Stomach (tissue), 9 donors: Measurements from ENCODE around the gene LSR. TPM values are rescaled to one million over a fixed set of nuclear protein-coding genes. Genes with fewer than 3 reads are reported as not detected.
A peak's percentile ranks its signal among the peaks of the same experiment; 100 is the strongest.
"Not testable (repeated sequence)": the region's sequence is repeated elsewhere in the genome, so short reads cannot be mapped to it uniquely, and the experiment has no call there.

Experiments
- DNase-seq, 2 donors: peaks; one replicate each; pipeline versions ENCODE4 v3.0.0 to v3.0.0-alpha.2; 2013 to 2019
- H3K27ac ChIP-seq, 5 donors: fragments of 200-600 bp in 4 of 5; sonication (generic) in 4 of 5; one replicate each; pipeline ENCODE4 v1.5.1; 2013 to 2019; ENCODE audit warnings: mild to moderate bottlenecking in 1 of 5, moderate library complexity in 1 of 5
- H3K27me3 ChIP-seq, 3 donors: fragments of 200-600 bp; sonication (generic); one replicate each; pipeline ENCODE4 v1.5.1; 2017 to 2019; ENCODE audit warnings: mixed run types in 1 of 3
- H3K36me3 ChIP-seq, 4 donors: fragments of 200-600 bp; sonication (generic); 1 replicate in 3 of 4; 2 replicates in 1 of 4; pipeline ENCODE4 v1.5.1; 2016 to 2019
- H3K4me1 ChIP-seq, 4 donors: fragments of 200-600 bp; sonication (generic); one replicate each; pipeline ENCODE4 v1.5.1; 2016 to 2019
- H3K4me3 ChIP-seq, 4 donors: fragments of 200-600 bp; sonication (generic) in 3 of 4; one replicate each; pipeline ENCODE4 v1.5.1; 2016 to 2019; ENCODE audit warnings: mild to moderate bottlenecking in 1 of 4
- H3K9me3 ChIP-seq, 4 donors: fragments of 200-600 bp; sonication (generic); one replicate each; pipeline ENCODE4 v1.5.1; 2016 to 2019
- EP300 ChIP-seq: sonication (generic); formaldehyde crosslinking; IDR thresholded peaks from one replicate; pipeline ENCODE4 v1.6.1; 2017; ENCODE audit warnings: antibody characterized with exemption
- POLR2A ChIP-seq, 4 donors: fragments of 450-650 bp; IDR thresholded peaks; one replicate each; pipeline ENCODE4 v1.6.1; 2016; ENCODE audit warnings: antibody characterized with exemption in 4 of 4, control low read depth in 2 of 4, mild to moderate bottlenecking in 1 of 4, moderate library complexity in 1 of 4
- POLR2AphosphoS5 ChIP-seq, 3 donors: sonication (generic); formaldehyde crosslinking; IDR thresholded peaks; one replicate each; pipeline ENCODE4 v1.6.1; 2016; ENCODE audit warnings: antibody characterized with exemption in 3 of 3
- WGBS, 5 donors: extraction: QIAGEN DNeasy Blood & Tissue Kit in 3 of 5; methylation state at CpG; one replicate each; pipeline versions ENCODE4 v1.1.5 to v1.1.7; 2013 to 2018; 5-methylcytosine and 5-hydroxymethylcytosine counted together
- intact Hi-C: fragments of 100-400 bp; cut with DNase I; formaldehyde crosslinking; loops from one replicate; pipeline ENCODE4 v1.15.1; 2023; ENCODE audit warnings: low total_unique reads
- polyA plus RNA-seq, 3 donors: library from polyadenylated mRNA; stranded (reverse); fragments of 200-250 nt; gene quantifications; one replicate each; pipeline ENCODE4 v1.2.3, GENCODE V29; 2013
- total RNA-seq, 5 donors: library from RNA; depleted of rRNA; stranded (reverse); fragments of >200 nt; gene quantifications; one replicate each; pipeline versions ENCODE4 v1.1.0 to v1.2.3, GENCODE V29; 2014 to 2016
- TF ChIP-seq, protein P1 (sequence below), 7 experiments: fragments of 450-650 bp in 4 of 7; fragments of 200-600 bp in 3 of 7; sonication (generic) in 3 of 7; IDR thresholded peaks; one replicate each; pipeline ENCODE4 v1.5.1; 2016 to 2019; ENCODE audit warnings: antibody characterized with exemption in 7 of 7, control low read depth in 2 of 7, mild to moderate bottlenecking in 1 of 7
- donor health status: healthy with polysubstance abuse.
- donor health status: Bipolar disorder and iron deficiency.
- donor health status: healthy.

LSR gene
- total and polyA plus RNA-seq, 8 donors = 17.9 to 174 (median 78.6) TPM

DNA sequence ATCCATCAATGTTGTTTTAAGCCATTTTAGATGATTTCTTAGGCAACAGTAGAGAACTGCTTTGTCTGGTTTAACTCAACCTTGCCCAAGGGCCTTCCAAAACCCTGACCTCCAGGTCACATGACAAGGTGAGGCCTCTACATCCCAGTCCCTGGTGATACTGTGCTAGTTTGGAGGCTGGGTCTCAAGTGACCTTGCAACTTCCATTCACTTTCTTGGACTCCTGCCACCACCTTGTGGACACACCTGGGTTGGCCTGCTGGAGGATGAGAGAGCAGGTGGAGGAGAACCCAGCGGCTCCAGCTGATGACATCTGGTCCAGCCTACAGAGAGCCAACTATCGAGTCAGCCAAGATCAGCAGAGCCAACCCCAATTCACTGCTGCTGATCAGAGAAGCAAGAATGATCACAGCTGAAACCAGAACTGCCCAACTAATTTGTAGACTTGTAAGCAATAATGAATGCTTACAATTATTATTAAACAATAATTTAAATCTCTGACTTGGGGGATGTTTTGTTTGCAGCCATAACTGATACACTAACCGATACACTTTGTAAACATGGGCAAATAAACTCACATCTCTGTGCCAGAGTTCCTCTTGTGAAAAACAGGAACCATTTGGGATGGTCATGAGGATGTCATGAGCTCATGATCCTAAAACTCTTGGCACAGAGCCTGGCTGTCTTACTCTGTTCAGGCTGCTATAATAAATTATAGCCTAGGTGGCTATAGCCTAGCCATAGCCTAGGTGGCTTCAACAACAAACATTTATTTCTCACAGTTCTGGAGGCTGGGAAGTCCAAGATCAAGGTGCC is 31.8 kb upstream of the LSR start:
- intact Hi-C loops = no loop called here
- Histone ChIP-seq H3K36me3 (no peaks in the 10 kb centered on the region), H3K27ac (peak overlapping the region in 3 of 5 donors; percentile 1 to 28 (median 1)), H3K4me1 (peaks cover 22 to 41% (median 32%) of the 10 kb centered on the region in 4 donors), H3K27me3 (no peaks in the 10 kb centered on the region), H3K4me3 (no peak overlapping the region), H3K9me3 (peaks cover 0 to 9% (median 0%) of the 10 kb centered on the region in 4 donors)
- peak; percentile 60 to 73 for DNase-seq
- 41 to 61% (median 54%) methylated on average over 3 of the region's 3 CpGs for WGBS, 5 donors
- TF ChIP-seq POLR2AphosphoS5 (IDR thresholded peaks at IDR 0.05) (no peak), EP300 (no peak), POLR2A (IDR thresholded peaks at IDR 0.05) (no peak)
- TF ChIP-seq, protein P1, sequence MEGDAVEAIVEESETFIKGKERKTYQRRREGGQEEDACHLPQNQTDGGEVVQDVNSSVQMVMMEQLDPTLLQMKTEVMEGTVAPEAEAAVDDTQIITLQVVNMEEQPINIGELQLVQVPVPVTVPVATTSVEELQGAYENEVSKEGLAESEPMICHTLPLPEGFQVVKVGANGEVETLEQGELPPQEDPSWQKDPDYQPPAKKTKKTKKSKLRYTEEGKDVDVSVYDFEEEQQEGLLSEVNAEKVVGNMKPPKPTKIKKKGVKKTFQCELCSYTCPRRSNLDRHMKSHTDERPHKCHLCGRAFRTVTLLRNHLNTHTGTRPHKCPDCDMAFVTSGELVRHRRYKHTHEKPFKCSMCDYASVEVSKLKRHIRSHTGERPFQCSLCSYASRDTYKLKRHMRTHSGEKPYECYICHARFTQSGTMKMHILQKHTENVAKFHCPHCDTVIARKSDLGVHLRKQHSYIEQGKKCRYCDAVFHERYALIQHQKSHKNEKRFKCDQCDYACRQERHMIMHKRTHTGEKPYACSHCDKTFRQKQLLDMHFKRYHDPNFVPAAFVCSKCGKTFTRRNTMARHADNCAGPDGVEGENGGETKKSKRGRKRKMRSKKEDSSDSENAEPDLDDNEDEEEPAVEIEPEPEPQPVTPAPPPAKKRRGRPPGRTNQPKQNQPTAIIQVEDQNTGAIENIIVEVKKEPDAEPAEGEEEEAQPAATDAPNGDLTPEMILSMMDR (IDR thresholded peaks at IDR 0.05) = no peak

DNA sequence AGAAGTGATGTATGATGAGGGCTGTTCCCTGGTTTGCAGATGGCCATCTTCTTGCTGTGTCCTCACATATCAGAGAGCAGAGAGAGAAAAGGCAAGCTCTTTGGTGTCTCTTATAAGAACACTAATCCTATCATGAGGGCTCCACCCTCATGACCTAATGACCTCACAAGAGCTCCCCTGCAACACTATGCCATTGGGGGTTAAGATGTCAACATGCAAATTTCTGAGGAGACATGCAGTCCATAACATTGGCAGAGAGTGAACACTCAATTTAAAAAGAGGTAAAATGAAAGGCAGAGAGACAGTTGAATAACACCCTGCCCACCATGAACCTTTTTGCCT is 31.2 kb upstream of the LSR start:
- TF ChIP-seq, protein P1 (IDR thresholded peaks at IDR 0.05) = no peak
- TF ChIP-seq EP300 (no peak), POLR2AphosphoS5 (IDR thresholded peaks at IDR 0.05) (no peak)
- intact Hi-C loops = no loop called here
- H3K27me3 ChIP-seq = no peaks in the 10 kb centered on the region
- no peaks in the 10 kb centered on the region for H3K36me3 ChIP-seq
- H3K27ac ChIP-seq = no peak overlapping the region
- H3K4me3 ChIP-seq = no peak overlapping the region
- H3K9me3 ChIP-seq = peaks cover 0 to 9% (median 0%) of the 10 kb centered on the region in 4 donors
- DNase-seq = no peak
- peaks cover 20 to 38% (median 32%) of the 10 kb centered on the region in 4 donors for H3K4me1 ChIP-seq

DNA sequence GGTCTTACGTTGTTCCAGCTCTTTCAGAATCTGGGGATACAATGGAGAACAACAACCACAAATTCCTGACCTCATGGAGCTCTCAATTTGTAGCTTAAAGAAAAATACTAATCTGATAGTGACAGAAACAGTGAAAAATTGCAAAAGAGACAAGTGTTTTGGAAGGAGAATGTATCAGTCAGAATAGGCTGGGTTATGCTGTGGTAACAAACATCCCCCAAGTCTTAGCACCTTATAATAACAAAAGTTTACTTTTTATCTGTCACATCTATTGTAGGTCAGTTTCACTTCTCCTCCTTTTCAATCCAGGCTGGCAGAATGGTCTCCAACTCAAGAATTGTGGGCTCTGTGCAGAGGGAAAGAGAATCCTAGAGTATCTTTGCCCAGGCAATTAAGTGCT is 29.8 kb upstream of the LSR start:
- TF ChIP-seq, protein P1 (IDR thresholded peaks at IDR 0.05) = no peak
- TF ChIP-seq EP300 (no peak), POLR2A (IDR thresholded peaks at IDR 0.05) (no peak), POLR2AphosphoS5 (IDR thresholded peaks at IDR 0.05) (no peak)
- 67 to 90% (median 82%) methylated on average over 1 of the region's 1 CpG for WGBS, 5 donors
- peaks cover 13 to 24% (median 21%) of the 10 kb centered on the region in 4 donors for H3K4me1 ChIP-seq
- intact Hi-C loops = no loop called here
- no peak for DNase-seq
- peaks cover 0 to 9% (median 2%) of the 10 kb centered on the region in 4 donors for H3K9me3 ChIP-seq
- H3K36me3 ChIP-seq = no peaks in the 10 kb centered on the region
- H3K27ac ChIP-seq = no peak overlapping the region
- H3K27me3 ChIP-seq = no peaks in the 10 kb centered on the region
- H3K4me3 ChIP-seq = no peak overlapping the region

DNA sequence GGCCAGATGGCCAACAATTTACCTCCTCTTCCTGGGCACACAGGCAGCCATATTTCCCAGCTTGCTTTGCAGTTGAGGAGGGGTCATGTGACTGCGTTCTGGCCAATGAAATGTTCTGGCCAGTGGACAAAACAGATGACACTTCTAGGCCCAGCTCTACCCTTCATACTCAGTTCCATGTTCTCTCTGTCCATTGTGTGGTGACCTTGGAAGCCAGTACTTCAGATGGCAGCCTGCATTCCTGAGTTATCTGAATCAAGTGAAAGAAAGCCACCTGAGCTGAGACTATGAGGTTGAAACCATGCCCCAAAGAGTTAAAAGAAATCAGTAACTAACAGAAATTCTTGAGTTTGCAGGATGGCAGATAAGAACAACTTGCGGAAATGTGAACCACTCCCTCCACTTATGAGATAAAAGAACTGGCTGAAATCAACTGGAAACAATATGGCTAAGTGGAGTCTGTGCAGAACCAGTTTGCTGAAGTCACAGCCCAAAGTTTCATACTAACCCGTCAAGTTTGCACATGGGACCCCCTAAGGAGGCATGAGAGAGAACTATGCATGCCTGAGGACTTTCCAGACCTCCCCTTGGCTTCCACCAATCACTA is 28.4 kb upstream of the LSR start:
- Histone ChIP-seq H3K4me3 (no peak overlapping the region), H3K27ac (peak overlapping the region; percentile 60 to 74 (median 69)), H3K27me3 (peaks cover 0 to 10% (median 0%) of the 10 kb centered on the region in 3 donors), H3K36me3 (no peaks in the 10 kb centered on the region), H3K9me3 (peaks cover 0 to 9% (median 2%) of the 10 kb centered on the region in 4 donors), H3K4me1 (peaks cover 5 to 26% (median 19%) of the 10 kb centered on the region in 4 donors)
- TF ChIP-seq, protein P1 (IDR thresholded peaks at IDR 0.05) = no peak
- TF ChIP-seq EP300 (no peak), POLR2AphosphoS5 (IDR thresholded peaks at IDR 0.05) (peak in 2 of 3 donors; percentile 18 to 48), POLR2A (IDR thresholded peaks at IDR 0.05) (no peak)
- WGBS, 5 donors = 33 to 49% (median 37%) methylated on average over 3 of the region's 3 CpGs
- peak in 1 of 2 donors; percentile 73 for DNase-seq
- intact Hi-C loops = no loop called here

DNA sequence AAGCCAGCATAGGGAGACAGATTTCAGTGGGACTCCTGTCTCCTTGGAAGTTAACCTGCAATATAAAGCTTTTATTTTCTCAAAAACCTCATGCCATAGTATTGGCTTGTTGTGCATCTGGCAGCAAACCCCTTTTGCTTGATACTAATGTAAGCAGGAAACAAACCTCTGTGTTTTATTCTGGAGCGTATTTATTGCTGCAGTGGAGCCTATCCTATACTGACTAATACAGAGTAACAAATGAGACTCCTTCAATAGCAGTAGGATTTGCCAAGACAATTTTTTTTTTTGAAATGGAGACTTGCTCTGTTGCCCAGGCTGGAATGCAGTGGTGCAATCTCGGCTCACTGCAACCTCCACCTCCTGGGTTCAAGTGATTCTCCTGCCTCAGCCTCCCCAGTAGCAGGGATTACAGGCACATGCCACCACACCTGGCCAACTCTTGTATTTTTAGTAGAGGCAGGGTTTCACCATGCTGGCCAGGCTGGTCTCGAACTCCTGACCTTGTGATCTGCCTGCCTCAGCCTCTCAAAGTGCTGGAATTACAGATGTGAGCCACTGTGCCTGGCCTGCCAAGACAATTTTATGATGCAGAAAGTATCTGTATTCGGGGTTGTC is 27.7 kb upstream of the LSR start:
- WGBS, 5 donors = 63 to 89% (median 82%) methylated on average over 4 of the region's 4 CpGs
- intact Hi-C loops, DNase-seq, H3K36me3 ChIP-seq, H3K27me3 ChIP-seq, H3K9me3 ChIP-seq, H3K4me3 ChIP-seq: not testable (repeated sequence)
- Histone ChIP-seq H3K27ac (peak overlapping the region; percentile 60 to 74 (median 69)), H3K4me1 (peaks cover 5 to 30% (median 19%) of the 10 kb centered on the region in 4 donors)
